Prostate gland (tissue), 2 donors: Measurements from ENCODE around the gene RPS6KL1.

Experiments used
- POLR2A ChIP-seq: fragments of 450-650 bp; IDR thresholded peaks from one replicate; pipeline ENCODE4 v1.6.1; 2016; ENCODE audit warnings: antibody characterized with exemption, mild to moderate bottlenecking
- POLR2AphosphoS5 ChIP-seq: sonication (generic); formaldehyde crosslinking; IDR thresholded peaks from one replicate; pipeline ENCODE4 v1.6.1; 2017; ENCODE audit warnings: antibody characterized with exemption
- TF ChIP-seq, protein P1 (sequence below), 4 experiments: fragments of 200-600 bp in 2 of 4; fragments of 450-650 bp in 2 of 4; sonication (generic) in 2 of 4; IDR thresholded peaks; 1 replicate in 3 of 4; 2 replicates in 1 of 4; pipeline ENCODE4 v1.5.1; 2016 to 2019; ENCODE audit warnings: antibody characterized with exemption in 4 of 4, mild to moderate bottlenecking in 2 of 4, moderate library complexity in 2 of 4

- TF ChIP-seq, protein P1, sequence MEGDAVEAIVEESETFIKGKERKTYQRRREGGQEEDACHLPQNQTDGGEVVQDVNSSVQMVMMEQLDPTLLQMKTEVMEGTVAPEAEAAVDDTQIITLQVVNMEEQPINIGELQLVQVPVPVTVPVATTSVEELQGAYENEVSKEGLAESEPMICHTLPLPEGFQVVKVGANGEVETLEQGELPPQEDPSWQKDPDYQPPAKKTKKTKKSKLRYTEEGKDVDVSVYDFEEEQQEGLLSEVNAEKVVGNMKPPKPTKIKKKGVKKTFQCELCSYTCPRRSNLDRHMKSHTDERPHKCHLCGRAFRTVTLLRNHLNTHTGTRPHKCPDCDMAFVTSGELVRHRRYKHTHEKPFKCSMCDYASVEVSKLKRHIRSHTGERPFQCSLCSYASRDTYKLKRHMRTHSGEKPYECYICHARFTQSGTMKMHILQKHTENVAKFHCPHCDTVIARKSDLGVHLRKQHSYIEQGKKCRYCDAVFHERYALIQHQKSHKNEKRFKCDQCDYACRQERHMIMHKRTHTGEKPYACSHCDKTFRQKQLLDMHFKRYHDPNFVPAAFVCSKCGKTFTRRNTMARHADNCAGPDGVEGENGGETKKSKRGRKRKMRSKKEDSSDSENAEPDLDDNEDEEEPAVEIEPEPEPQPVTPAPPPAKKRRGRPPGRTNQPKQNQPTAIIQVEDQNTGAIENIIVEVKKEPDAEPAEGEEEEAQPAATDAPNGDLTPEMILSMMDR (IDR thresholded peaks at IDR 0.05) = no peak
- TF ChIP-seq POLR2AphosphoS5 = no peak
- TF ChIP-seq POLR2A = no peak
Observed at GRCh38 chr14:74892745-74893144, 30.3 kb downstream of the RPS6KL1 start.
